GM03348 (cell line): Measurements from ENCODE around the gene NEU4.
"Not testable (repeated sequence)": the region's sequence is repeated elsewhere in the genome, so short reads cannot be mapped to it uniquely, and the experiment has no call there.

Experiments used
- DNase-seq: peaks from one replicate; pipeline ENCODE4 v3.0.0; 2012; ENCODE audit warnings: low spot score

NEU4 gene

GRCh38 chr2:241798631-241799521, 10.1 kb upstream of the NEU4 start:
- DNase-seq = peak; percentile 7

DNA sequence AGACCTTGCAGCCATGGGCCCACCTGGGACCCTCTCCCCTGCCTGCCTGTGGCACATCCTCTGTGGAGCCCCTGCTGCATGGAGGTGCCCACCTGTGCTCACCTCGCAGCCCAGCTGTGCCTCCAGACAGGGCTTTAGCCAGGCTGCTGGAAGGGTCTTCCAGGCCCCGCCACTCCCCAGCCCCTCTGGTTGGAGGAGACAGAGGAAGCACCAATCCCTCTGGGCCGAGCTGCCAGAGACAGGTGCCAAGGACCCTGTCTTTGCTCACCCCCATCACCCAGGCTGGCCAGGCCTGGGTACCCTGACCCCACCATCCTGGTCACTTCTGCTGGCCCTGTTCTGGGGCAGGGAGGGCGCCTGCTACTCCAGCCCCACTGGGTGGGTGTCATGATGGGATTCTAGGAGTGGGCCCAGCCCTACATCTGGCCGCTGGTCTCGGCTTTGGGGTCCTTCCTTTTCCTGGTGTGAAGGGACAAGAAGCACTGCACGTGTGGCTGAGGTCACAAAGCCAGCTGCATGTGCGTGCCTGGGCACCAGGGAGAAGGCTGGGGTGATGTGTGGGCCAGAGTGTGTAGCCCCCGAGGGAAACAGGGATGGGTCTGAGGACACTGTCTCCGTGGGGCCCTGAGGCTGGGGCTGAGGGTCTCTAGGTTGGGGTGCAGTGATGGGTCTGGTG, 9.3 kb upstream of the NEU4 start:
- peak; percentile 6 for DNase-seq

DNA sequence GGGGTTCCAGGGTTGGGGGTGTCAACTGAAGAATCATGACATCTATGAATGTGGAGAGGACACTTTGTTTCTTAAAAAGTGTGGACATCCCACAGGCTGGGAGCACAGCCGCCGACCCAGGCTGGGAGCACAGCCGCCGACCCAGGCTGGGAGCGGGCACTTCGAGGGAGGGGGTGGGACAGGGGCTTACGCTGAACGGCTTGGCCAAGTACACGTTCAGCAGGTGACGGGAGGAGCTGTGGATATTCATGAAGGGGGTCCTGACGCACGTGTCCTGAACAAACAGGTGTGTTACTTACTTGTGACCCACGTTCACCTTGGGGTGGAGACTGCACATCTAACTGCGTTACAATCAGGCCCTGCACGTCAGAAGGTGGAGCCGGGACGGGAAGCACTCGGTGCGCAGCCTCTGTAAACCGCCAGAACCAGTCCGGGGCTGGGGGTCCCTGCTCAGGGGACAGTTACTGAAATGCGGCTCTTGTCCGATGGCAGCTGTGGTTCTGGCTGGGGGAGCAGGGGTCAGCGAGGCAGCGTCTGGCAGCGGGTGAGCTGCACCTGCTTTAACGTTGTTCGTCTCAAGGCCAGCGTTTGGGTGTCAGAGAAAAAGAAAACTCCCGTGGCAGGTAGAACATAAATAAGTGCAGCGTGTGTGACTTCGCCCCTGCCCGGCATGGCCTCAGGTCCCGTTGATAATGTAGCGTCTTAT, 8.6 kb upstream of the NEU4 start:
- not testable (repeated sequence) for DNase-seq

DNA sequence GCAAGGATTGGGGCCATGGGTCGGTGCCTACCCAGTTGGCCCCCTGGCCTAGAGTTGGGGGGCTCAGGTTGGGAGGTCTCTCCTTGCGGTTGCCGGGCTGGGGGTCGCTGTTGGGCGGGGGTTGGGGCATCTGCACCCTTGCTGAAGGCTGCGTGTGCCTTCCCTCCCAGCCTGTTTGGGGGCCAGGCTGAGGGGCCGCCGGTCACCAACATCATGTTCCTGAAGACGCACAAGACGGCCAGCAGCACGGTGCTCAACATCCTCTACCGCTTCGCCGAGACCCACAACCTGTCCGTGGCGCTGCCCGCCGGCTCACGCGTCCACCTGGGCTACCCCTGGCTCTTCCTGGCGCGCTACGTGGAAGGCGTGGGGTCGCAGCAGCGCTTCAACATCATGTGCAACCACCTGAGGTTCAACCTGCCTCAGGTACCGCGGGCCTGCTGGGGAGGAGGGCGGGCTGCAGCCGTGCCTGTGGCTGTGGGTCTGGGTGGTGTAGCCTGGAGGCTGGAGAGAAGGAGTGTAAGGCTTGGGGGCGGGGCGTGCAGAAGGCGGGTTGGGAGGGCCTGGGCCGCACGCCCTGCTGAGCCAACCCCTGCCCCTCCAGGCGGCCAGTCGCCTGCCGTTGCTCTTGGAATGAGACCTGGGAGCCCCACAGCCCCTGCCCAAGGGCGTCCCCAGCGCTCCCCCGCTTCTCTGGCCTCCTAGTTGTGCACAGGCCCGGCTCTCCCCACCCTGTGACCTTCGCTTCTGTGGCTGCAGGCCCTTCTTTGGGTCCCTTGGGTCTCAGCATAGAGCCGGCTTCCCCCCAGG, 7.2 kb upstream of the NEU4 start:
- peak; percentile 6 for DNase-seq

DNA sequence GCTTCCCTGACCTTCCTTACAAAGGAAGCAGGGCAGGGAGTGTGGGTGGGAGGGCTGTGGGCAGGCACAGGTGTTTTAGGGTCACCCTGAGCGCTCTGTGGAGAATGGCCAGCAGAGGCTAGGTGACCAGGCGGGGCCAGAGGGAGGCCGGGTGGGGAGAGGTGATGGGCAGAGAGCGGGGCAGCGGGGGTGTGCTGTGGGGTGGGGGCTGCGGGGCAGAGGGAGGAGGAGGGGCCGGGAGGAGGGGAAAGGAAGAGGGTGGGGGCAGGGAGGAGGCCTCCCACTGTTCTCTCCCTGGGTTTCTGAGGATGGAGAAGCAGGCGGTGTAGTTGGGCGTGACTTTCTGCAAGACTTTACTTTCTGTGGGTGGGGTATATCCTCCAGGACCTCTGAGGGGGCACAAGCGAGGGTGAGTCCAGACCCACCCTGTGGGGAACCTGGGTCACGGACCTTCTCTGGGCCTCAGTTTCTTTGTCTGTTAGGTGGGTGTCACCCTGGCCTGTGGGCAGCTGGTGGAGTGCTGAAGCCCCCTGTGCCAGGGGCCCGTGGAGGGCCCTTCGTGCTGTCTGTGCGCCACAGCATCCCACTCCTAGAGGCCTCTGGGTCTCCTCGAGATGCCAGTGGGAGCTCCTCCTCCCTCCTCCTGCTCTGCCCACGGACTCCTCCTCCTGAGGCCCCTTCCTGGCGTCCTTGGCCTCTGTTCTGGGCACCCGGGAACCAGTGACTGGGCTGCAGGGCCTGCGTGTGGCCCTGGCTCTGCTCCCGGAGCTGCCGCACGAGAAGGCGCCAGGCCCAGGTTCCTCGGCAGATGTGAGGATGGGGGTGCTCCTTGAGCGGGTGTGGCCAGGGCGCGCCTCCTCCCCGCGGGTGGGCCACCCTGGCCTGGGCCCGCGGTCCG, 6.3 kb upstream of the NEU4 start:
- no peak for DNase-seq

DNA sequence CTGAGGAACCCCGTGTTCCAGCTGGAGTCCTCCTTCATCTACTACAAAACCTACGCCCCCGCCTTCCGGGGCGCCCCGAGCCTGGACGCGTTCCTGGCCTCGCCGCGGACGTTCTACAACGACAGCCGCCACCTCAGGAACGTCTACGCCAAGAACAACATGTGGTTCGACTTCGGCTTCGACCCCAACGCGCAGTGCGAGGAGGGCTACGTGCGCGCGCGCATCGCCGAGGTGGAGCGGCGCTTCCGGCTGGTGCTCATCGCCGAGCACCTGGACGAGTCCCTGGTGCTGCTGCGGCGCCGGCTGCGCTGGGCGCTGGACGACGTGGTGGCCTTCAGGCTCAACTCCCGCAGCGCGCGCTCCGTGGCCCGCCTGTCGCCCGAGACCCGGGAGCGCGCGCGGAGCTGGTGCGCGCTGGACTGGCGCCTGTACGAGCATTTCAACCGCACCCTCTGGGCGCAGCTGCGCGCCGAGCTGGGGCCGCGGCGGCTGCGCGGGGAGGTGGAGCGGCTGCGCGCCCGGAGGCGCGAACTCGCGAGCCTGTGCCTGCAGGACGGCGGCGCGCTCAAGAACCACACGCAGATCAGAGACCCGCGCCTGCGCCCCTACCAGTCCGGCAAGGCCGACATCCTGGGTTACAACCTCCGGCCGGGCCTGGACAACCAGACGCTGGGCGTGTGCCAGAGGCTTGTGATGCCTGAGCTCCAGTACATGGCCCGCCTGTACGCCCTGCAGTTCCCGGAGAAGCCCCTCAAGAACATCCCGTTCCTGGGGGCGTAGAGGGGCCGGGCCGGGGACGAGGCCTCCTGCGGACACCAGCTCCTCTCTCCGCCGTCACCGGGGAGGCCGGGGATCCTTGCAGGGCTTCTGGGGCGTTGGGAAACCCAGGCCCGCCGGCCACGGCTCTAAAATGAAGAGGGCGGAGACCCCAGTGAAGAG, 5.3 kb upstream of the NEU4 start:
- DNase-seq = peak; percentile 78

DNA sequence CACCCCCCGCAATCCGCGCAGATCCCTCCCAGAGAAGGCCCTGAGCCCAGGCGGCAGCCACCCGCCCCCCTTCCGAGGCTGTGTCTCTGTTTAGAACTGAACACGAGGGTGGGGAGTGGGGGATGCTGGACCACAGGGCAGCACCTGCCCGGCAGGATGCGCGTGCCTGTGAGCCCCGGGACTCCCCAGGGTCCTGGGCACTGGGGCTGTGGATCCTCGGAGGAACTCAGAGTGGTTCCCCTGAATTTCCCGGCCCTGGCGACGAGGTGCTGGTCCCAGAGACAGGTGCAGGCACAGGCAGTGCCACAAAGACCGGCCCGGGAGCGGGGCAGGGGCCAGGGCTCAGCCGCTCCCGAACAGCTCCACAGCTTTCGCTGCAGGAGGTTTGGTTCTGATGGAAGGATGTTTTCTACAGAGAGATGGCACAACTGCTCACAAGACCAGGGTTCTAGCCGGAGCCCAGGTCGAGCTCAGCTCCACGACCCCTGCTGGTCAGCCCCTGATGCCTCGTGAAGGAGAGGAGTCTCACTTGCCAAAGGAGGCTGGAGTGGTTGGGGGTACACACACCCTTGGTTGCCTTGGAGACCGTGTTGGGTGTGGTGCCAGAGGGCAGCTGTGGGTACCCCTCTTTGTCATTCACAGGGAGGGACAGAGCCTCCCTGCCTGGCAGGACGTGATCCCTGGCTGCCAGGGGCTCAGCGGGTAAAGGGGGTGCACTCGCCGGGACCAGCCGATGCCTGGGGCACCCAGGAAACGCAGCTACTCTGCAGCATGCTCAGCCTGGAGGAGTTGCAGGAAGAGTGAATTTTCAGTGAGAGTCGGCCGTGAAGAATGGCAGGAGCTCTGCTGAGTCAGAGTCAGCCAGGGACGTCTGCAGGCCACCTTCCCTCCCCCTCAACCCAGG, 4.4 kb upstream of the NEU4 start:
- DNase-seq = peak; percentile 5

GRCh38 chr2:241806217-241806616, 2.8 kb upstream of the NEU4 start:
- not testable (repeated sequence) for DNase-seq

GRCh38 chr2:241808051-241808720, 807 bp upstream of the NEU4 start:
- DNase-seq = peak; percentile 3

DNA sequence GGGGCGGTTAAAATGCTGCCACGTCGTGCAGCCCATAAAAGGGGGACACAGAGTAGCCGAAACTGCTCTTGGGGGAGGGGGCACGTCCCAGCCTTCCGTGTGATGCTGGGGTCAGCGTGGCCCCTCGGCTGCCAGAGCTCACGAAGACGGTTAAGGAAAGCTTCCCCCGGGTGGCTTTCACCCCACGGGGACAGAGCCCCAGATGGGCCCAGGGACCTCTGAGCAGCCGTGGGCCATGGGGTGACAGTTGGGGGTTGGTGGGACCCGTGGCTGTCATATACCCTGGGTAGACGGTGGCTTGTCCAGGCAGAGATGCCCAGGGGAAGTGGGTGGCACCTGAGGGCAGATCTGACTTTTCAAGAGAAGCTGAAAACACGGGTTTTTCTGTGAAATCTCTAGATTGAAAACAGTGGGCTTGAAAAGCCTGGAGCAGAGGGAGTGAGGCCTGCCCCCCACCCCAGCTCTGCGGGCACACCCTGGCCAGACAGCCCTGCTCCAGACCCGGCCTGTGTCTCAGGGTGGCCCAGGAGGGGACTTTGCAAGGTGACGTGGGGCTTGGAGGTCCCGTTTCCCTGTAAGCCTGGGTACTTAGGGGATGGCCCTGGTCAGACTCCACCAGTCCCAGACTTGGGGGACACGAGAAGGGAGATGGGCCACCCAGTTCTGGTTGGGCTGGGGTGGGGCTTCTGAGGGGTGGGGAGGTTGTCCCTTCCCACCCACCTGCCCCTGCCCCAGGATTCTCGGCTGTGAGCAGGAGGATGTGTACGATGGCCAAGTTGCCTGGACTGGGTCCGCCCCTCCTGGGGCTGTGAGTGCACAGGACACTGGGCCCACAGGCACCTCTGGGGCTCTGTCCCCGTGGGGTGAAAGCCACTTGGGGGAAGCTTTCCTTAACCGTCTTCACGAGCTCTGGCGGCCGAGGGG, 652 bp downstream of the NEU4 start:
- peak; percentile 9 for DNase-seq

DNA sequence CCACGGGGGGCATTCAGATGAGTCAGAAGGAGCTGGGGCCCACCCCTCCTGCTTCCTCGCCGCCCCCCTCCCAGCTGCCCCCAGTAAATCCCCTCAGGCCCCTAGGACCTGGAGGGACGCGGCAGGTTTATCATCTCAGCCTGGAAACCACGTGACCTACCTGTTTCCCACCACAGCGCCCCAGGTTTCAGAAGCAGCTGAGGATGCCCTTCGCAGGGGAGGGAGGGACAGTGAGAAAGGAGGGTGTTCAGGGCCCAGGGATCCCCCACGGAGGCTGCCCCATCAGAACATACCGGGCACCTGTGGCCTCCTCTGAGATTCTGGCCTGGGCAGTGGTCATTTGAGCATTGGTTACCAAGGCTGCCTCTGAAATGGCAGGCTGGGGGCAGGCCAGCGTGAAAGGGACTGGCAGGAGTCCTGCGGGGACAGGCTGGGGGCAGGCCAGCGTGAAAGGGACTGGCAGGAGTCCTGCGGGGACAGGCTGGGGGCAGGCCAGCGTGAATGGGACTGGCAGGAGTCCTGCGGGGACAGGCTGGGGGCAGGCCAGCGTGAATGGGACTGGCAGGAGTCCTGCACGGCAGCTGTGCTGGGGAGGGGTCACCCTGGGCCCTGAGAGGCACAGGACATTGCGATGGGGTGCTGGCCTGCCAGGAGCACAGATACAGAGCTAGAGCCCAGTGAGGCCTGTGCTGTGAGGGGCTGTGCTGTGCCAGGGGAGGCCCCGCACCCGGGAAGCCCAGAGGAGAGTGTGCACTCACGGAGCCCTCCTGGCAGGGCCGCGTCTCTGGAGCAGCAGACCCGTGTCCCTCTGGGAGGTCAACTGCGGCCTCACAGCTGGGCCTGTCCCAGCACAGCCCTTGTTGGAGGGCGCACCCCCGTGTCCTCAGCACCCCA, 1.6 kb downstream of the NEU4 start:
- peak; percentile 9 for DNase-seq

DNA sequence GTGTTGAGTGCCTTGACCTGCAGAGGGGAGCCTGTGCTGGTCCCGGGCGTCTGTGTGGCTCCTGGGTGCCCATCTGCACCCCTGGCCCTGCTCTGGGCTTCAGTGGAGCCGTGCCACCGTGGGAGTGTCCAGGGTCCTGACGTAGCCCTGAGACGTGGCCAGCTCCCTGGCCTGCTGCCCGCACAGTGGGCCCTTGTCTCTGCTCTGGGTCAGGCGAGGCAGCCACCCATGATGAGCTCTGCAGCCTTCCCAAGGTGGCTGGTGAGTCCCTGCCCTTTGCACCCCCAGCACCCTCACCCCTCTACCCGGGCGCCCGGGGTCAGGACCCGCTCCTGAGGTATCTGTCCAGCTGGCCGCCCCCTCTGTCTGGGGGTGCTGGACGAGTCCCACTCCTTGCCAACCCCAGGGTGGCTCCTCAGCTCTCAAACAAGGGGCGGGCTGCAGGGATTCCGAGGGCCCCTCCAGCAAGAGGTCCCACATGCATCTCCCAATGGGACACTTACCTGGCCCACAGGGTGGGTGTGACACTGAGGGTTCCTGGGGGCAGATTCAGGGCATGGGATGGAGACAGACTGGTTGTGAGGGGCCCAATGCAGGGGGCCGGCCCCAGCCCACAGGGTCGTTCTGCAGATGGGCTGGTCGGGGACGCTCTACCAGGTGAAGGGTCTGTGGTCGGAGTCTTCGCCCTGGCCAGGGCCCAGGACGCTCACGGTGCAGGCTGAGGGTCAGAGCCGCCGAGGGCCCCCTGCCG, 2.4 kb downstream of the NEU4 start:
- peak; percentile 15 for DNase-seq

GRCh38 chr2:241811952-241812729, 3.1 kb downstream of the NEU4 start:
- DNase-seq = peak; percentile 7
